Measurements from ENCODE around the gene RNF167.
A peak's percentile ranks its signal among the peaks of the same experiment; 100 is the strongest.

RNF167 gene

DNA sequence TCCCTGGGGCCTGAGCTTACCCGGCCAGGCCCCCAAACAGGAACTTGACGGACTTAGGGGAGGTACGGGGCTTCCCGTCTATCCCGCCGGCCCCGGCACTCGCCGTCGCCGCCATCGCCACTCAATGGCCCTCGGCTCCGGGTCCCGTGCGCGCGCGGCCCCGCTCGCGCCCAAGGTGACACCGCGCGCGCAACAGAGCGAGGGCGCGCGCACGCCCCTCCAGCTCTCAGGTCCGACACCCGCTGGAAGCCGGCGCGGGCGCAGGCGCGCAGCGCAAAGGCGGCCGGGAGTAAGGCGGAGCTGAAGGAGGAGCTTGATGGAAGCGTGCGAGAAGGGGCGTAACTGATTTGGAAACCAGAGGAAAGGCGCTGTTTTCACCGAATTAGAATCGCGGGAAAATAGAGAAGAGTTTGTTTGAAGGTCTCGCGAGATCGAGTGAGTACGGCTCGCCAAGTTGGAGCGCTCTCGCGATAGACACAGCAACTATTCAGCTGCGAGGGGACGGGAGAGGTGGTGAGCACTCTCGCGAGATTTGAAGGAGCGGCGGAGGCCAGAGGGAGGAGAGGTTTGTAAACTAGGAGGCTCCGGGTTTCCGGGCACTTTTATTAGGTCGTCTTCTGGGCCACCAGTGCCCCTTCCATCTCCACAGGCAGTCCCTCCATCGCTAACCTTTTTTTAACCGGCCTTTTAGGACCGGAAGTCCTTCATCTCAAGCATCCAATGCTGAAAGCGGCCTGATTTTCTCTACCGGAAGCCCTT is at the start of gene RNF167, which contains the start of gene SLC25A11:
Gene RNF167, plus strand, starts transcription at position 473 of the 759 bp plus-strand sequence. CDS start 642 bp downstream, outside the sequence.
Gene SLC25A11, minus strand, starts transcription at position 251 of the 759 bp plus-strand sequence. Its CDS starts 136 bp downstream, at position 115.
- DNase-seq (ENCODE audit: low spot score), result peak; percentile 99

DNA sequence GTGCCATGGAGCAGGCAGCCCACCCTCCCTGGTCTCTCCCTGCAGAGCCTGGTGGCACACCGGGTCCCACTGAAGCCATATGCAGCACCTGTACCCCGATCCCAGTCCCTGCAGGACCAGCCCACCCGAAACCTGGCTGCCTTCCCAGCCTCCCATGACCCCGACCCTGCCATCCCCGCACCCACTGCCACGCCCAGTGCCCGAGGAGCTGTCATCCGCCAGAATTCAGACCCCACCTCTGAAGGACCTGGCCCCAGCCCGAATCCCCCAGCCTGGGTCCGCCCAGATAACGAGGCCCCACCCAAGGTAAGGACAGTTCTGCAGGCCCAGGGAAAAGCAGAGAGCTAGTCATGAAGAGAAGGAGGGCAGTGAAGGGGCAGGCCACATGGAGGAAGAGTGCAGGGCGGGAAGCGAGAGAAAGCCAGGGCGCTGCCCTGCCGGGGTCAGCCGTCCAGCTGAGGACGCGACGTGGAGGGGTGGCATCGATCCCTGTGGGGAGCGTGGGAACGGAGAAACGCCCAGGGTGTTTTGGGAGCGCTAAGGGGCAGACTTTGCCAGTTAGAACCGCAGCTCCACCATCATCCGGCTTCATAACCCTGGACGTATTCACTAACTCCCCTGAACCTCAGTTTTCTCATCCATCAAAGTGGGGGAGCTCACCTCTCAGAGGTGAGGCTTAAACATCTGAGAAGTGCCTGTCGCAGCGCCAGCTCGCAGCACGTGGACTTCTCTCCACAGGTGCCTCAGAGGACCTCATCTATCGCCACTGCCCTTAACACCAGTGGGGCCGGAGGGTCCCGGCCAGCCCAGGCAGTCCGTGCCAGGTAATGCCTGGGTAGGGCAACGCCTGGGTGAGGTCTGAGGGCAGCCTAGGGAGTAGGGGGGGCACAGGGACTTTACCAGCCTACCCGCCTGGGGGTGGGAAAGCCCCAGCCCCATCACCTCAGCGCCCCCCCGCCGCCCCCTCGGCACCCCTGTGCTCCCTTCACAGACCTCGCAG is 48.4 kb upstream of the RNF167 start:
- no peak for DNase-seq (ENCODE audit: low spot score)

DNA sequence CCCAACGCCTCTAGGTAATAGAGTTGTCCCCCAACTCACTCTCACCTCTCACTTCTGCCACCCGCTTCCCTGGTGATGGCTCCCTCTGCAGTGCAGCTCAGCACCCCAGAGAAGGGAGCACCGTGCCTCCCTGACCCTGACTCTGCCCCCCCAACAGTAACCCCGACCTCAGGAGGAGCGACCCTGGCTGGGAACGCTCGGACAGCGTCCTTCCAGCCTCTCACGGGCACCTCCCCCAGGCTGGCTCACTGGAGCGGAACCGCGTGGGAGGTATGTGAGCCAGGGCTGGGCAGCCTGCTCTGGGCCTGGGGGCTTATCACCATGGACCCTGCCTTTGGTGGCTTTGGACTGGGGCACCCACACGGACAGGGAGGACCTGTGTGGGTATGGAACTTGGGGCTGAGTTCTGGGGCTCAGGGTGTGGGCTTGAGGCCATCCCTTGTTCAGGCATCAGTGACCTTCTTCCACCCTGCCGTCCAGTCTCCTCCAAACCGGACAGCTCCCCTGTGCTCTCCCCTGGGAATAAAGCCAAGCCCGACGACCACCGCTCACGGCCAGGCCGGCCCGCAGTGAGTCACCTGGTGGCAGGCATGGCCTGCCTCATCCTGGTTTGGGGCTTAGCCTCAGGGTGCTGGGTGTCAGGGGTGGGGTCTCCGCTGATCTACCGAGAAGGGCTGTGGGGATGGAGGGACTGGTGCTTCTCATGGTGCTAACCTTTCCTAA is 47.4 kb upstream of the RNF167 start:
- DNase-seq (ENCODE audit: low spot score), result no peak

DNA sequence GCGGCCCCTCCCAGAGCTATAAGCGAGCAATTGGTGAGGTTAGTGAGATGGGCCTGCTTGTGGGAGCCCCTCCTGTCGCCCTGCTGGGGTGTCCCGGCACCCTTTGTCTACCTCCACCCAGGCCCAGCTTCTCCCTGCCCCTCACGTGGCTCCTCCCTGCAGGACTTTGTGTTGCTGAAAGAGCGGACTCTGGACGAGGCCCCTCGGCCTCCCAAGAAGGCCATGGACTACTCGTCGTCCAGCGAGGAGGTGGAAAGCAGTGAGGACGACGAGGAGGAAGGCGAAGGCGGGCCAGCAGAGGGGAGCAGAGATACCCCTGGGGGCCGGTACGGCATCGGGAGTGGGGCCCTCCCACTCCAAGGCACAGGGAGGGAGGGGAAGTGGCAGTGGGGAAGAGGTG is 46.8 kb upstream of the RNF167 start:
- DNase-seq (ENCODE audit: low spot score), result no peak

DNA sequence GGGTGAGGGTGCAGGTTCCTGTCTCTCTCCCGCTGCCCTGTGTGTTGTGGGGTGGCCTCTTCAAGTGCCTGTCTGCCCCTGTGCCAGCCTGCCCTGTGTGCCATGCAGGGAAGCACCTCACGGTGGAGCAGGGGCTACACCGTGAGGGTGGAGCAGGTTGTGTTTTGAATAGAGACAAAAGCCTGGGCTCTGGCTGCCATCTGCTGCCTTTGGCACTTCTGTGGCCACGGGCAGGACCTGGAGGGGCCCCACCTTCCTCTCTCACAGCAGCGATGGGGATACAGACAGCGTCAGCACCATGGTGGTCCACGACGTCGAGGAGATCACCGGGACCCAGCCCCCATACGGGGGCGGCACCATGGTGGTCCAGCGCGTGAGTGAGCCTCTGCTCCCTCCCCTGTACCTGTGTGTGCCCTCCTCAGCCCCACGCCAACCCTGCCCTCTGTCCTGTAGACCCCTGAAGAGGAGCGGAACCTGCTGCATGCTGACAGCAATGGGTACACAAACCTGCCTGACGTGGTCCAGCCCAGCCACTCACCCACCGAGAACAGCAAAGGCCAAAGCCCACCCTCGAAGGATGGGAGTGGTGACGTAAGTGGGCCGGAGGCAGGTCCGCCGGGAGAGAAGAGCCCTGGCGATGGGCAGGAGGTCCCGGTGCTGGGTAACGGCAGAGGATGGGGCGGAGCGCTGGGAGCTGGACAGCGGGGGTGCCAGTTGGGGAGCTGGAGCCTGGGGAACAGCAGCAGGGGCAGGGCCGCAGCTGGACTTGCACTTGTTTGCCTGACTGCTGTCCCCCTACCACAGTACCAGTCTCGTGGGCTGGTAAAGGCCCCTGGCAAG is 46.1 kb upstream of the RNF167 start:
- no peak for DNase-seq (ENCODE audit: low spot score)

DNA sequence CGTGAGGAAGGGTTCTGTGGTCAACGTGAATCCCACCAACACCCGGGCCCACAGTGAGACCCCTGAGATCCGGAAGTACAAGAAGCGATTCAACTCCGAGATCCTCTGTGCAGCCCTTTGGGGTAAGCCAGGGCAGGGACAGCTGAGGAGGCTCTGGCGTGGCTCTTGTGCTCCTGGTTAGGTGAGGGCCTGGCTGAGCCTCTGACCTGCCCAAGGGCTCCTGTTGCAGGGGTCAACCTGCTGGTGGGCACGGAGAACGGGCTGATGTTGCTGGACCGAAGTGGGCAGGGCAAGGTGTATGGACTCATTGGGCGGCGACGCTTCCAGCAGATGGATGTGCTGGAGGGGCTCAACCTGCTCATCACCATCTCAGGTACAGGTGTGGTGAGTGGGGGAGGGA is 44.9 kb upstream of the RNF167 start:
- DNase-seq (ENCODE audit: low spot score), result no peak

DNA sequence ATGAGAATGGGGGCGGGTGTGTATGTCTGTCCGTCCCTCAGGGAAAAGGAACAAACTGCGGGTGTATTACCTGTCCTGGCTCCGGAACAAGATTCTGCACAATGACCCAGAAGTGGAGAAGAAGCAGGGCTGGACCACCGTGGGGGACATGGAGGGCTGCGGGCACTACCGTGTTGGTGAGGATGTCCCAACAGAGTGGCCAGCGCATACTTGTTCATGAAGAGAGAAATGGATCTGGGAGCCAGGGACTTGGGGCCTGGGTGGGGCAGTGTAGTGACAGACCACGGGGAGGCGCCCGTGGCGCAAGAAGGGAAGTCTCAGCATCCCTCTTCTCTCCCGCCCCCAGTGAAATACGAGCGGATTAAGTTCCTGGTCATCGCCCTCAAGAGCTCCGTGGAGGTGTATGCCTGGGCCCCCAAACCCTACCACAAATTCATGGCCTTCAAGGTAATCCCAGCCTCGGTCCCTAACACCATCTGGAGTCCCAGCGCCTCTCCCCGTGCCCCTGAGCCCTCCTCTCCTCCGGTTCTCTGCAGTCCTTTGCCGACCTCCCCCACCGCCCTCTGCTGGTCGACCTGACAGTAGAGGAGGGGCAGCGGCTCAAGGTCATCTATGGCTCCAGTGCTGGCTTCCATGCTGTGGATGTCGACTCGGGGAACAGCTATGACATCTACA is 44.3 kb upstream of the RNF167 start:
- DNase-seq (ENCODE audit: low spot score), result no peak

DNA sequence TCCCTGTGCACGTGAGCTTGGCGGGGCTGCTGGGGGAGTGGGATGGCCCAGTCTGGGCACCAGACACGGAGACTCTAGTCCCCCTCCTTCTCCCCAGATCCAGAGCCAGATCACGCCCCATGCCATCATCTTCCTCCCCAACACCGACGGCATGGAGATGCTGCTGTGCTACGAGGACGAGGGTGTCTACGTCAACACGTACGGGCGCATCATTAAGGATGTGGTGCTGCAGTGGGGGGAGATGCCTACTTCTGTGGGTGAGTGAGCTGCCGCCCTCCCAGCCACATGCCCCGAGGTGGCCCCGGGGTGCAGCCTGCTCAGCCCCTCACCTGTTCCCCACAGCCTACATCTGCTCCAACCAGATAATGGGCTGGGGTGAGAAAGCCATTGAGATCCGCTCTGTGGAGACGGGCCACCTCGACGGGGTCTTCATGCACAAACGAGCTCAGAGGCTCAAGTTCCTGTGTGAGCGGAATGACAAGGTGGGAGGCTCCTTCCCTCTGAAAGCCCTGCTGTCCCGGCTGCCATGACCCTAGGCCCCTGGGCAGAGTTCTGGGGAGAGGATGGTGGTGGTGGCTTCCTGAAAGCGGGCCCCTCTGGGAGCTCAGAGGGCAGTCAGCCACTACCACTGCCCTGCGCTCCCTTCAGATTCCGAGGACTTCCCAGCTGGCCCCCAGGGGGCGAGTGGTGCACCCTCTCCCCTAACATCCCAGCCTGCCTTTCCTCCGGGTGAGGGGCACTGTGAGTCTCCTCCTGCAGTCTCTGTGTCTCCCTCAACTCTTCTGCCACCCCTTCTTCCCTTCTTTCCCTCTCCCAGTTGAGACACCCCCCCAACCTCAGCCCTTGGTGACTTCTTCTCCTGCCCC is 43.5 kb upstream of the RNF167 start:
- DNase-seq (ENCODE audit: low spot score), result no peak

DNA sequence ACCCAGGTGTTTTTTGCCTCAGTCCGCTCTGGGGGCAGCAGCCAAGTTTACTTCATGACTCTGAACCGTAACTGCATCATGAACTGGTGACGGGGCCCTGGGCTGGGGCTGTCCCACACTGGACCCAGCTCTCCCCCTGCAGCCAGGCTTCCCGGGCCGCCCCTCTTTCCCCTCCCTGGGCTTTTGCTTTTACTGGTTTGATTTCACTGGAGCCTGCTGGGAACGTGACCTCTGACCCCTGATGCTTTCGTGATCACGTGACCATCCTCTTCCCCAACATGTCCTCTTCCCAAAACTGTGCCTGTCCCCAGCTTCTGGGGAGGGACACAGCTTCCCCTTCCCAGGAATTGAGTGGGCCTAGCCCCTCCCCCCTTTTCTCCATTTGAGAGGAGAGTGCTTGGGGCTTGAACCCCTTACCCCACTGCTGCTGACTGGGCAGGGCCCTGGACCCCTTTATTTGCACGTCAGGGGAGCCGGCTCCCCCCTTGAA is 42.8 kb upstream of the RNF167 start:
- no peak for DNase-seq (ENCODE audit: low spot score)

DNA sequence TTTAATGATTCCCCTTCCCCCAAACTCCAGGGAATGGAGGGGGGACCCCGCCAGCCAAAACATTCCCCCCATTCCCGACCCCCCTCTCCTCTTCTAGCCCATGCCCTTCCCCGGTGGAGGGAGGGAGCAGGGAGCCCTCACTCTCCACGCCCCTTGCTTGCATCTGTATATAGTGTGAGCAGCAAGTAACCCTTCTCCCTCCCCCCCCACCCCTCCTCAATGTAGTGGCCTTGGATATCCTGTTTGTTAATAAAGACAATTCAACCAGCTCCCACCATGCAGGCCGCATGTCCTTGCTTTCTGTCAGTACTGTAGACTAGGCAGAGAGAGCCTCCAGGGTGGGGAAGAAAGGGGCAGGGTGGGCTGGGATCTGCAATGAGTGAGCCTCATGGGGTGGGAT is 42.3 kb upstream of the RNF167 start:
- no peak for DNase-seq (ENCODE audit: low spot score)

DNA sequence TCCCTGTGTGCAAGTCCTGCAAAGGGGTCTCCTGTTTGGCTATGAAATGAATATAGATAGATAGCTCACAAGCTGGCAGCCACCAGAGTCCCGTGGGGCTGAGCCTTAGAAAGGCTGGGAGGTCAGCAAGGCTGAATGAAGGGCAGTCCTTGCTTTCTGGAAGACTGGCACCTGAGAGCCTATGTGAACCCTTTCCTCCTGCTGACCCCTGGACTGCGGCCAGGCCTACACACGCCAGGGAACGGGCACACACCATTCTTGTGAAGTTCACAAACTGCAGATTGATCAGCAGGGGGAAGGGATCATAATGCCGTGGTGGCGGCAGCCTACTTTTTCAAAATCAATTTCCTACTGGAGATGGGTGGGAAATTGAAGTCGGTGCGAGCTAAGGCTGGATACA is 41.7 kb upstream of the RNF167 start:
- no peak for DNase-seq (ENCODE audit: low spot score)

DNA sequence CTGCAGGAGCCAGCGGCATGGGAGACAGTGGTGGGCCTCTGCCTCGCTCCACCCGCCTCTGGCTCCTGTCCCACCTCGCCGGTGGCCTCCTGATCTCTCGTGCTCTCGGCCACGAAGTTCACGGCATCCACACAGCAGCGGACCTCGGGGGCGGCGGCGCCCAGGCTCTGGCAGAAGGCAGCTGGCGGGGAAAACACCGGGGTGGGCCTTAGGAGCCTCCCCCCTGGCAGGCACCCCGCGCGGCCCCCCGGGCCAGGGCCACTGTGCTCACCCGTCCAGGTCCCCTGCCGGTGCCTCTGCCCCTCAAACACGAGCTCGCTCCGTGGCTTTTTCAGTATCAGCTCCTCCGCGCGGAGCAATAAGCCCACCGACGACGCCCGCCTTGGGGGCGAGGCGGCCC is 41.1 kb upstream of the RNF167 start:
- DNase-seq (ENCODE audit: low spot score), result no peak

DNA sequence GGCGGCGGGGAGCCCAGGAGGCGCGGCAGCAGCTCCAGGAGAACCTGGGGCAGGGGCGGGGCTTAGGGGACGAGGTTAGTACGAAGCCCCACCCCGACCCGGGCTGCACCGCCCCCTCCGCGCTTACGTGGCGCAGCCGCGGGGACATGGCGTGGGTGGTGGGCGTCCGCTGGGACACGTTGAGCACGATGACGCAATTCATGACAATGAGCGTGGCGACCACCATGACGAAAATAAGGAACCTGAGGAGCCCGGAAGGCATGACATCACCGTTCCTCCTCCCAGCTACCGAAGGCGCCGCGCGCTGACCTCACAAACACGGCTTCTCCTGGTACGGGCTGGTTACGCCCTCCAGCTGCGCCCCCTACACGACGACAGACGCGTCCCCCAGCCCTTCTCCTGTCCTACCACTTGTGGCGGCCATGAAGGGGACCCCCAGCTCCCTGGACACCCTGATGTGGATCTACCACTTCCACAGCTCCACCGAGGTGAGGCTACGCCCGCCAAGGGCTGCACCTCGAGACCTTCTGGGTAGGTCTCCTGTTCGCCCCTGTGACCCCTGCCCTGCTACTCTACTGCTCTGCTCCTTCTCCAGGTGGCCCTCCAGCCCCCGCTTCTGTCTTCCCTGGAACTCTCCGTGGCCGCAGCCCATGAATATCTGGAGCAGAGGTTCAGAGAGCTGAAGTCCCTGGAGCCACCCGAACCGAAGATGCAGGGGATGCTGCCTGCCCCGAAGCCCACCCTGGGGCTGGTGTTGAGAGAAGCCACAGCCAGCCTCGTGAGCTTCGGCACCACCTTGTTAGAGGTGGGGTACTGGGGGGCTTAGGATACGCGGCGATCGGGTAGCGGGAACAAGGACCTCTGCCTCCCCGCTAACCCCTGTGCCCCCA is 40.5 kb upstream of the RNF167 start, which contains the start of gene C17orf107:
Gene C17orf107, plus strand, starts transcription at position 196 of the 890 bp plus-strand sequence. Its CDS starts 227 bp downstream, at position 423.
- peak; percentile 78 for DNase-seq (ENCODE audit: low spot score)

DNA sequence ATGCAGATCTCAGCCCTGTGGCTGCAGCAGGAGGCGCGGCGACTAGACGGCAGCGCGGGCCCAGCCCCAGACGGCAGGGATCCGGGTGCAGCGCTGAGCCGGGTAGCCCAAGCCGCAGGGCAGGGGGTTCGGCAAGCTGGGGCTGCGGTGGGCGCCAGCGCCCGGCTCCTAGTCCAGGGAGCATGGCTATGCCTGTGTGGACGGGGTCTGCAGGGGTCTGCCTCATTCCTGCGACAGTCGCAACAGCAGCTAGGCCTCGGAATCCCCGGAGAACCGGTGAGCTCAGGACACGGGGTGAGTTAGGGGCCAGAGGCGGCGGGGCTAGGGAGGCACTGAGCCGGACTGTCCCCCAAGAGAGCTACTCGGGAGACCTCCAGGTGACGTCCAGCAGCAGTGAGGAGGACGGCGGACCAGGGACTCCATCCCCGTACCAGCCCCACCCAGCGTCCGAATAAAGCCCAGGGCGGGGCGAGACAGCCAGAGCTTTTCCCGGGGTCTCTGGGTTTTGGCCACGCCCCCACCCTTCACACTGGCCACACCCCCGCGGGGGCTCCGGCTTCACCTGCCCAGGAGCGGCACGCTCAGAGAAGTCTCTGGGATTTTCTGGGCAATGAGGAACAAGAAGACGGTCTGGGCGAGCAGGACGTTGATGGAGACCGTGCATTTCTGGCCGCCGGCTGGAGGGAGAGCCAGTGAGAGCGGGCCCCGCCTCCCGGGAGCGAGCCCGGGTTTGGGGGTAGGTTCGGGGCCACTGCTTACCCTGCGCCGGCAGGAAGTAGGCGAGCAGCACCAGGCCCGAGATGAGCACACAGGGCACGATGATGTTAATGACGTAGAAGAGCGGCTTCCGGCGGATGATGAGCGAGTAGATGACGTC is 39.6 kb upstream of the RNF167 start:
- DNase-seq (ENCODE audit: low spot score), result no peak

DNA sequence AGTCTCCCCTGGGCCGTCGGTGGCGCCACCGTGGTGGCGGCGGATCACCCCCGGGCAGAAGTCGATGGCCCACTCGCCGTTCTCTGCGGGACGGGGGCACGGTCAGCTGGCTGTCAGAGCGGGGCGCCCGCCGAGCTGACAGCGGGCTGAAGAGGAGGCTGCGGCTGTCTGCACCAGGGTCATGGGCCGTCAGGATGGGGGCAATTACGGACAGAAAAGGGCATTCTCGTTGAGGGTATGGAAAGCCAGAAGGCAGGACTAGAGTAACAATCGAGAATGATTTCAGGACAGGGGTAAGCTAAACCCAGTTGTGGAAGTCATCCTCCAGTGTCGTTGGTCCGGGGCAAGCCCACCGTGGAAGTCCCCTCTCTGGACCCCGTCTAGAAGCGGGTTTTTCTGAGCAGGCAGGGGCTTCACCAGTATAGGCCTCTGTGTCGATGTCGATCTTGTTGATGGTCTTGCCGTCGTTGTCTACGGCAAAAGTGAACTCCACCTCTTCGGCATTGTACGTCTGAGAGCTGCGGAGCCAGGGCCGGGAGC is 38.9 kb upstream of the RNF167 start:
- no peak for DNase-seq (ENCODE audit: low spot score)

DNA sequence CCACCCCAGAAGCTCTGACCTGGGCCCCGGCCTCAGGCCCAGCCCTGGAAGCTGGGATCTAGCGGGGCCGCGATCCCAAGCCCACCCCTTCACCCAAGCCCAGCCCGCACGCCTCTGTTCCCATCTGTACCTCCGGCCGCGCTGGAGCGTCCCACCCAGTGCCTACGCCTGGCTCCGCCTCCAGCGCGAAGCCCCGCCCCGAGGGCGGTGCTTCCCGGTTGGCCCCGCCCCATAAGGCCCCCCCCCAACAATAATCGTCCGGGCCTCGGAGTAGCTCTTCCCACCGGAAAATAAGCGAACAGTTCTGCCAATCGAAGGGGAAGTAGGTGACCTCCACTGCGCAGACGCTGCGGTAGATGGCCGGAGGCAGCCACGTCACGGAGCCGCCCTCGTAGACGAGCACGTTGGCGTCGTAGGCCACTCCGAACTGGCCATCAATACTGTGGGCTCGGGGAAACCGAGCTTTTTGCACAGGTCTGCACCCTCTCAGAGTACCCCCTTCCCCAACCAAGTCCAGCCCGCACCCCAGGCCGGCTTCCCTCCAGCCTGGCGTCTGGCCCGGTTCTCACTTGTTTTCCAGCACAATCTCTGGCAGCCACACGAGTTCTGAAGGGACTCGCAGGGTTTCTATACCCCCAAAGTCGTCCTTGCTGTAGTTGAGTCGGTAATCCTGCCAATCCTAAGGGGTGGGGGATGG is 38.3 kb upstream of the RNF167 start:
- DNase-seq (ENCODE audit: low spot score), result peak; percentile 52
